ENCODE data around the gene SLC49A4.

DNA sequence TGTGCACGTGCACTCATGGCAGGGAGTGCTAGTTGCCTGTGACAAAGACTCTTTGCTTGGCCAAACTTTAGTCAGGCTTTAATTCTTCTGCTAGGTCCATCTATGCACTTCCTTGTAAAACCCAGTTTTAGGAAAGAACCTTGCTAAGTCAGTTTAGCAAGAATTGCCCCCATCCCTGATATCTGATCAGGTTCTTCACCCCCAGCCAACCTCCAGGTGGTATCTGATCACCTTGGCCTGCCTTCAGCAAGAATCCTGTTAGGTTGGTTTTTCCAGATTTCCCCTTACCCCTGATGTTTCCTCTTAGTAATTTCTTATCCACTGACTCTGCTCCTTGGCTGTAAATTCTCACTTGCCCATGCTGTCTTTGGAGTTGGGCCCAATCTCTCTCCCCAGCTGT lies 9.6 kb upstream of the SLC49A4 start:
- TF ChIP-seq ZBTB39 (CRISPR knock-in tag; IDR thresholded peaks at IDR 0.05) (no peak), ZNF572 (CRISPR knock-in tag; IDR thresholded peaks at IDR 0.05) (no peak), ZNF292 (CRISPR knock-in tag; IDR thresholded peaks at IDR 0.05; ENCODE audit: borderline replicate concordance, low read depth) (no peak), SMAD1 (CRISPR knock-in tag; IDR thresholded peaks at IDR 0.05; ENCODE audit: borderline replicate concordance, low read depth) (no peak), NCOA1 (CRISPR knock-in tag; IDR thresholded peaks at IDR 0.05) (no peak)
- TF ChIP-seq, protein P1, sequence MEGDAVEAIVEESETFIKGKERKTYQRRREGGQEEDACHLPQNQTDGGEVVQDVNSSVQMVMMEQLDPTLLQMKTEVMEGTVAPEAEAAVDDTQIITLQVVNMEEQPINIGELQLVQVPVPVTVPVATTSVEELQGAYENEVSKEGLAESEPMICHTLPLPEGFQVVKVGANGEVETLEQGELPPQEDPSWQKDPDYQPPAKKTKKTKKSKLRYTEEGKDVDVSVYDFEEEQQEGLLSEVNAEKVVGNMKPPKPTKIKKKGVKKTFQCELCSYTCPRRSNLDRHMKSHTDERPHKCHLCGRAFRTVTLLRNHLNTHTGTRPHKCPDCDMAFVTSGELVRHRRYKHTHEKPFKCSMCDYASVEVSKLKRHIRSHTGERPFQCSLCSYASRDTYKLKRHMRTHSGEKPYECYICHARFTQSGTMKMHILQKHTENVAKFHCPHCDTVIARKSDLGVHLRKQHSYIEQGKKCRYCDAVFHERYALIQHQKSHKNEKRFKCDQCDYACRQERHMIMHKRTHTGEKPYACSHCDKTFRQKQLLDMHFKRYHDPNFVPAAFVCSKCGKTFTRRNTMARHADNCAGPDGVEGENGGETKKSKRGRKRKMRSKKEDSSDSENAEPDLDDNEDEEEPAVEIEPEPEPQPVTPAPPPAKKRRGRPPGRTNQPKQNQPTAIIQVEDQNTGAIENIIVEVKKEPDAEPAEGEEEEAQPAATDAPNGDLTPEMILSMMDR (CRISPR knock-in tag; IDR thresholded peaks at IDR 0.05): no peak

Data from HepG2 (cell line).